Measurements from ENCODE around the gene TOM1. TPM values are rescaled to one million over a fixed set of nuclear protein-coding genes. Genes with fewer than 3 reads are reported as not detected.

TOM1 gene
- total RNA-seq, 4 donors from 2014 or later, result 22.3 to 40.3 (median 34.1) TPM

- H3K27me3 ChIP-seq, result no peaks in the 10 kb centered on the region
- no peak overlapping the region for H3K27ac ChIP-seq
- no peaks in the 10 kb centered on the region for H3K9me3 ChIP-seq
- WGBS, 2 donors (ENCODE audit: low coverage in 1 of 2), result 100% methylated on average over 2 to 6 of the region's 12 CpGs
- H3K4me1 ChIP-seq, result no peaks in the 10 kb centered on the region
- no peak for ATAC-seq
- H3K4me3 ChIP-seq, result no peak overlapping the region
- no peak for TF ChIP-seq CTCF (IDR thresholded peaks at IDR 0.05)
- TF ChIP-seq POLR2A (IDR thresholded peaks at IDR 0.05), result no peak
- no peak for TF ChIP-seq EP300 (IDR thresholded peaks at IDR 0.05)
- H3K36me3 ChIP-seq, result peaks cover 0 to 99% of the 10 kb centered on the region in 2 donors
These were observed 36.5 kb downstream of the TOM1 start for GRCh38 chr22:35335936-35336781.

- 77 to 96% methylated on average over 2 to 3 of the region's 4 CpGs for WGBS, 2 donors (ENCODE audit: low coverage in 1 of 2)
- Histone ChIP-seq H3K27me3 (no peaks in the 10 kb centered on the region), H3K36me3 (peaks cover 0 to 98% of the 10 kb centered on the region in 2 donors), H3K4me1 (no peaks in the 10 kb centered on the region), H3K9me3 (no peaks in the 10 kb centered on the region), H3K27ac (no peak overlapping the region), H3K4me3 (no peak overlapping the region)
- ATAC-seq, result no peak
- TF ChIP-seq POLR2AphosphoS5 (IDR thresholded peaks at IDR 0.05) (no peak), EP300 (IDR thresholded peaks at IDR 0.05) (no peak), POLR2A (IDR thresholded peaks at IDR 0.05) (no peak)
These were observed 38.2 kb downstream of the TOM1 start for GRCh38 chr22:35337932-35338331.

- no peaks in the 10 kb centered on the region for H3K4me1 ChIP-seq
- TF ChIP-seq POLR2A (IDR thresholded peaks at IDR 0.05), result no peak
- no peak for TF ChIP-seq POLR2AphosphoS5 (IDR thresholded peaks at IDR 0.05)
- no peak for TF ChIP-seq EP300 (IDR thresholded peaks at IDR 0.05)
- TF ChIP-seq CTCF (IDR thresholded peaks at IDR 0.05), result no peak
- no peak overlapping the region for H3K27ac ChIP-seq
- no peak for ATAC-seq
- no peaks in the 10 kb centered on the region for H3K9me3 ChIP-seq
- peaks cover 0 to 97% of the 10 kb centered on the region in 2 donors for H3K36me3 ChIP-seq
- H3K4me3 ChIP-seq, result no peak overlapping the region
- H3K27me3 ChIP-seq, result no peaks in the 10 kb centered on the region
- 94 to 96% methylated on average over 7 to 8 of the region's 19 CpGs for WGBS, 2 donors (ENCODE audit: low coverage in 1 of 2)
These were observed 41.6 kb downstream of the TOM1 start for GRCh38 chr22:35341090-35341874.

- H3K9me3 ChIP-seq, result no peaks in the 10 kb centered on the region
- no peak for ATAC-seq
- no peaks in the 10 kb centered on the region for H3K27me3 ChIP-seq
- H3K4me1 ChIP-seq, result no peaks in the 10 kb centered on the region
- WGBS, 2 donors (ENCODE audit: low coverage in 1 of 2), result 92 to 94% methylated on average over 3 to 4 of the region's 4 CpGs
- no peak overlapping the region for H3K27ac ChIP-seq
- no peak overlapping the region for H3K4me3 ChIP-seq
- TF ChIP-seq POLR2A (IDR thresholded peaks at IDR 0.05), result no peak
- peaks cover 0 to 97% of the 10 kb centered on the region in 2 donors for H3K36me3 ChIP-seq
These were observed 42.7 kb downstream of the TOM1 start for GRCh38 chr22:35342390-35342789.

GRCh38 chr22:35343664-35344550, 44.2 kb downstream of the TOM1 start:
- no peak overlapping the region for H3K27ac ChIP-seq
- no peaks in the 10 kb centered on the region for H3K4me1 ChIP-seq
- no peaks in the 10 kb centered on the region for H3K9me3 ChIP-seq
- H3K36me3 ChIP-seq, result peaks cover 0 to 97% of the 10 kb centered on the region in 2 donors
- no peaks in the 10 kb centered on the region for H3K27me3 ChIP-seq
- TF ChIP-seq EP300 (IDR thresholded peaks at IDR 0.05) (no peak), POLR2AphosphoS5 (IDR thresholded peaks at IDR 0.05) (no peak), POLR2A (IDR thresholded peaks at IDR 0.05) (no peak), CTCF (IDR thresholded peaks at IDR 0.05) (no peak)
- ATAC-seq, result no peak
- H3K4me3 ChIP-seq, result no peak overlapping the region
- WGBS, 2 donors (ENCODE audit: low coverage in 1 of 2), result 96% methylated on average over 5 of the region's 26 CpGs; no CpG with 5 or more reads in 1 of the 2 donors

Data from gastroesophageal sphincter (tissue), 4 donors.